HepG2 (cell line): ENCODE data around the gene KLF16. TPM values are rescaled to one million over a fixed set of nuclear protein-coding genes. Genes with fewer than 3 reads are reported as not detected.

ENCODE experiments used
- ATAC-seq: fragments of 200-7000 bp; cut with Tn5 transposase; 3 replicates; pipeline ENCODE4 v1.9.1; 2020; ENCODE audit warnings: mild to moderate bottlenecking, moderate library complexity
- BruUV-seq: library from RNA; stranded (reverse); fragments of 400-500 nt; replicated peaks from 2 replicates; lab custom pipeline; 2021; lab: Mats Ljungman, UMichigan
- CTCF ChIA-PET: fragments of 300-600 bp; formaldehyde crosslinking; extraction: SDS; loops from one replicate; lab custom pipeline; 2021; ENCODE audit warnings: low total read pairs, inconsistent platforms, low intra/inter-chr PET ratio; lab: Yijun Ruan, JAX
- POLR2A ChIA-PET: fragments of 350-600 bp; sonication (Branson Sonifier 250); formaldehyde crosslinking; loops from one replicate; lab custom pipeline; 2020; ENCODE audit warnings: antibody characterized with exemption, inconsistent platforms; lab: Yijun Ruan, JAX
- DNase-seq: peaks from one replicate; pipeline ENCODE4 v3.0.0-alpha.2; 2015; ENCODE audit warnings: low spot score
- FAIRE-seq: peaks from 3 replicates; lab custom pipeline; 2011; peaks lifted over from hg19 to GRCh38; lab: Jason Lieb, UNC
- H2AFZ ChIP-seq: one replicate; pipeline ENCODE4 v1.6.1; 2011; ENCODE audit warnings: low read length, inconsistent platforms
- H3K27ac ChIP-seq: fragments of 300-600 bp; 3 replicates; pipeline ENCODE4 v1.8.0; 2011; ENCODE audit warnings: mixed run types, mild to moderate bottlenecking, mixed read lengths, low read length, inconsistent platforms; ENCODE audit not compliant: insufficient read depth; ENCODE audit errors: extremely low read length
- H3K27me3 ChIP-seq, 2 experiments: fragments of 200-600 bp in 1 of 2; 2 replicates in 1 of 2; 3 replicates in 1 of 2; pipeline versions ENCODE4 v1.6.0 to v1.8.0; 2011; ENCODE audit warnings: low read length in 2 of 2, mild to moderate bottlenecking in 2 of 2, moderate library complexity in 2 of 2, inconsistent platforms in 1 of 2; ENCODE audit not compliant: insufficient read depth in 2 of 2, control insufficient read depth in 1 of 2
- H3K36me3 ChIP-seq, 2 experiments: fragments of 200-600 bp in 1 of 2; replicated peaks in 1 of 2; 2 replicates in 1 of 2; 3 replicates in 1 of 2; pipeline versions ENCODE4 v1.5.1 to v1.8.0; 2011; ENCODE audit warnings: low read length in 2 of 2, inconsistent platforms in 1 of 2; ENCODE audit not compliant: insufficient read depth in 2 of 2, control insufficient read depth in 1 of 2
- H3K4me1 ChIP-seq: 2 replicates; pipeline ENCODE4 v1.5.1; 2012; ENCODE audit warnings: low read length, inconsistent platforms; ENCODE audit not compliant: insufficient read depth
- H3K4me2 ChIP-seq: 2 replicates; pipeline ENCODE4 v1.6.0; 2011; ENCODE audit warnings: low read depth, low read length, inconsistent platforms
- H3K4me3 ChIP-seq, 3 experiments: fragments of 200-600 bp in 1 of 3; sonication (generic), shearing (Covaris generic) in 1 of 3; replicated peaks in 1 of 3; 2 replicates each; pipeline ENCODE4 v1.5.1; 2011 to 2016; ENCODE audit warnings: low read length in 3 of 3, inconsistent platforms in 2 of 3, low read depth in 2 of 3, mild to moderate bottlenecking in 2 of 3, control low read depth in 1 of 3, mixed read lengths in 1 of 3; ENCODE audit not compliant: insufficient read depth in 1 of 3
- H3K79me2 ChIP-seq: one replicate; pipeline ENCODE4 v1.6.1; 2011; ENCODE audit warnings: low read length, inconsistent platforms; ENCODE audit not compliant: insufficient read depth
- H3K9ac ChIP-seq: 2 replicates; pipeline ENCODE4 v1.6.0; 2011; ENCODE audit warnings: mild to moderate bottlenecking, low read depth, low read length, inconsistent platforms; ENCODE audit not compliant: insufficient read depth
- H3K9me3 ChIP-seq: 2 replicates; pipeline ENCODE4 v1.5.1; 2012; ENCODE audit warnings: mild to moderate bottlenecking, low read length
- H4K20me1 ChIP-seq: 2 replicates; pipeline ENCODE4 v1.6.0; 2011; ENCODE audit warnings: inconsistent platforms, mild to moderate bottlenecking, low read length, moderate library complexity; ENCODE audit not compliant: insufficient read depth
- ELF3 ChIP-seq: IDR thresholded peaks from 2 replicates; pipeline ENCODE4 v1.6.1; 2016; ENCODE audit warnings: missing genetic modification reagents, missing compliant biosample characterization
- MED8 ChIP-seq: sonication (generic); formaldehyde crosslinking; IDR thresholded peaks from 2 replicates; pipeline ENCODE4 v1.8.1; 2023; ENCODE audit warnings: mild to moderate bottlenecking, missing genetic modification reagents; ENCODE audit not compliant: insufficient replicate concordance
- MEIS2 ChIP-seq: sonication (generic); formaldehyde crosslinking; IDR thresholded peaks from 2 replicates; pipeline ENCODE4 v1.9.0; 2021; ENCODE audit warnings: mild to moderate bottlenecking, missing genetic modification reagents
- NFKBIZ ChIP-seq: IDR thresholded peaks from 2 replicates; pipeline ENCODE4 v1.6.1; 2018; ENCODE audit warnings: missing genetic modification reagents, missing compliant biosample characterization
- PHB2 ChIP-seq: fragments of 450-650 bp; IDR thresholded peaks from 2 replicates; pipeline ENCODE4 v1.6.1; 2018; ENCODE audit not compliant: partially characterized antibody
- PITX1 ChIP-seq: sonication (generic); formaldehyde crosslinking; IDR thresholded peaks from 2 replicates; pipeline ENCODE4 v1.5.1; 2020; ENCODE audit warnings: mild to moderate bottlenecking, missing genetic modification reagents
- RORA ChIP-seq: sonication (generic); formaldehyde crosslinking; IDR thresholded peaks from 2 replicates; pipeline ENCODE4 v1.5.0; 2020; ENCODE audit warnings: mild to moderate bottlenecking, missing genetic modification reagents, moderate library complexity
- SALL2 ChIP-seq: sonication (generic); formaldehyde crosslinking; IDR thresholded peaks from 2 replicates; pipeline ENCODE4 v1.8.1; 2023; ENCODE audit warnings: mild to moderate bottlenecking, missing genetic modification reagents, inconsistent platforms
- SETDB1 ChIP-seq: sonication (generic); formaldehyde crosslinking; IDR thresholded peaks from 2 replicates; pipeline ENCODE4 v1.5.1; 2020; ENCODE audit warnings: missing genetic modification reagents, mild to moderate bottlenecking, borderline replicate concordance
- SIN3B ChIP-seq: fragments of 150-350 bp; IDR thresholded peaks from 2 replicates; pipeline ENCODE4 v1.6.1; 2014; ENCODE audit warnings: low read length
- ZC3H13 ChIP-seq: sonication (generic); formaldehyde crosslinking; IDR thresholded peaks from 2 replicates; pipeline ENCODE4 v1.8.1; 2023; ENCODE audit warnings: mild to moderate bottlenecking, missing genetic modification reagents, moderate library complexity
- ZNF17 ChIP-seq: sonication (generic); formaldehyde crosslinking; IDR thresholded peaks from 2 replicates; pipeline ENCODE4 v1.5.0; 2020; ENCODE audit warnings: mild to moderate bottlenecking, missing genetic modification reagents
- ZNF20 ChIP-seq: sonication (generic); formaldehyde crosslinking; IDR thresholded peaks from 2 replicates; pipeline ENCODE4 v1.4.0; 2020; ENCODE audit warnings: mild to moderate bottlenecking, moderate library complexity, missing genetic modification reagents
- ZNF234 ChIP-seq: sonication (generic); formaldehyde crosslinking; conservative IDR thresholded peaks from 2 replicates; pipeline ENCODE4 v1.5.1; 2020; ENCODE audit warnings: mild to moderate bottlenecking, missing genetic modification reagents
- ZNF251 ChIP-seq: sonication (generic); formaldehyde crosslinking; IDR thresholded peaks from 2 replicates; pipeline ENCODE4 v1.9.0; 2021; ENCODE audit warnings: mild to moderate bottlenecking, missing genetic modification reagents
- ZNF256 ChIP-seq: sonication (generic); formaldehyde crosslinking; conservative IDR thresholded peaks from 2 replicates; pipeline ENCODE4 v1.4.0; 2020; ENCODE audit warnings: missing genetic modification reagents
- ZNF501 ChIP-seq: sonication (generic); formaldehyde crosslinking; IDR thresholded peaks from 2 replicates; pipeline ENCODE4 v1.5.1; 2020; ENCODE audit warnings: mild to moderate bottlenecking, moderate library complexity, missing genetic modification reagents
- ZNF615 ChIP-seq: sonication (generic); formaldehyde crosslinking; IDR thresholded peaks from 2 replicates; pipeline ENCODE4 v1.5.0; 2020; ENCODE audit warnings: mild to moderate bottlenecking, missing genetic modification reagents, borderline replicate concordance
- ZNF761 ChIP-seq: sonication (generic); formaldehyde crosslinking; conservative IDR thresholded peaks from 2 replicates; pipeline ENCODE4 v1.4.0; 2020; ENCODE audit warnings: mild to moderate bottlenecking, missing genetic modification reagents
- WGBS: methylation state at CpG from one replicate; pipeline ENCODE4 v1.1.6; 2017; ENCODE audit warnings: low lambda C conversion rate; 5-methylcytosine and 5-hydroxymethylcytosine counted together
- in situ Hi-C: cut with HindIII; loops from 2 replicates; pipeline ENCODE4 v1.10.0; 2017; ENCODE audit warnings: low pct_unique_long_range_greater_than_20kb; ENCODE audit not compliant: extremely low pct_ligation_motif_present
- intact Hi-C: fragments of 100-400 bp; cut with micrococcal nuclease; formaldehyde crosslinking; loops from one replicate; pipeline ENCODE4 v1.10.0; 2022; ENCODE audit not compliant: unreplicated experiment
- polyA plus RNA-seq, 8 experiments: library from polyadenylated mRNA; depleted of rRNA in 3 of 8; stranded (reverse) in 7 of 8; unstranded in 1 of 8; fragments of >200 nt; fragmentation: Illumina TruSeq in 4 of 8; extraction: Trizol in 4 of 8; gene quantifications; 2 replicates each; pipeline versions ENCODE4 v1.2.1 to v1.2.3, GENCODE V29; 2011 to 2016; ENCODE audit warnings: low read depth in 4 of 8, missing spikeins in 1 of 8, mixed read lengths in 1 of 8; ENCODE audit not compliant: insufficient read depth in 1 of 8
- total RNA-seq, 5 experiments: library from RNA; depleted of rRNA; stranded (reverse); fragments of >200 nt; fragmentation: Illumina TruSeq; extraction: Trizol; gene quantifications; 2 replicates each; pipeline ENCODE4 v1.2.3, GENCODE V29; 2016; ENCODE audit warnings: low read depth in 1 of 5
- TF ChIP-seq, protein P1 (sequence below): sonication (generic); formaldehyde crosslinking; IDR thresholded peaks from 2 replicates; pipeline ENCODE4 v1.4.0; 2020; ENCODE audit warnings: missing genetic modification reagents, borderline replicate concordance

Gene KLF16
- total and polyA plus RNA-seq, 2 of the 13 experiments (the other 11 are each of a cell fraction or from before 2014, with no cell fraction given), result 3.5 to 6.7 TPM

DNA sequence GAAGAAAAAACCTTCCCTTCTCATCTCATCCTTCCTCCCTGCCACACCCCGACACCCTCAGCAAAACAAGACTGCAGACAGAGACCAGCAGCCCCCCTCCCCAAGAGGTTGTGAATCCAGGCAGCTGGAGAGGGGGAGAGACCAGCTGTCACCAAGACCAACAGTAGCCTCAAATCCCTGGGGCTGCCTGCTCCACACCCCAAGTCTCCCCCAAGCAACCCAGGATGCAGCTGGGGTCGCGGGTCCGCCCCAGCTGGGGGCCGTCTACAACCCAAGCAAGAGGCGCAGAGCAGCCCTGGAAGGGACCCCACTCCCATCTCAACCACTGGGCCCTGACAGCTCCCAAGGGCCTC lies 7.1 kb downstream of the KLF16 start:
- no peak overlapping the region for H3K4me2 ChIP-seq
- no peaks in the 10 kb centered on the region; a peak in 1 of 5 replicates for H3K27me3 ChIP-seq
- peaks cover 52% of the 10 kb centered on the region for H3K4me1 ChIP-seq
- no peak for FAIRE-seq
- ChIA-PET POLR2A (interaction anchor here (1.2 kb wide), 1 partner anchor 366 kb away, joined by 4 read pairs; no protein-coding TSS in a partner anchor), CTCF (no interaction called here)
- no peak for ATAC-seq
- H3K36me3 ChIP-seq, result 0 out of 5 replicates have a peak, but pooled peaks cover 2 to 3% of the 10 kb centered on the region in 2 experiments
- DNase-seq, result no peak
- in situ Hi-C loops (no loop called here), intact Hi-C loops (no loop called here)
- TF ChIP-seq ZNF234 (CRISPR knock-in tag) (no peak), SIN3B (no peak), ELF3 (no peak), MEIS2 (CRISPR knock-in tag) (no peak), NFKBIZ (no peak), ZNF501 (CRISPR knock-in tag) (no peak), ZNF761 (CRISPR knock-in tag) (no peak), MED8 (CRISPR knock-in tag) (no peak), ZNF17 (CRISPR knock-in tag) (no peak), PITX1 (CRISPR knock-in tag) (no peak), ZC3H13 (CRISPR knock-in tag) (no peak), ZNF256 (CRISPR knock-in tag) (no peak), RORA (no peak), SALL2 (CRISPR knock-in tag) (no peak), ZNF251 (CRISPR knock-in tag) (no peak), SETDB1 (CRISPR knock-in tag) (no peak), ZNF20 (CRISPR knock-in tag) (no peak), ZNF615 (CRISPR knock-in tag) (no peak), PHB2 (no peak)
- TF ChIP-seq, protein P1, sequence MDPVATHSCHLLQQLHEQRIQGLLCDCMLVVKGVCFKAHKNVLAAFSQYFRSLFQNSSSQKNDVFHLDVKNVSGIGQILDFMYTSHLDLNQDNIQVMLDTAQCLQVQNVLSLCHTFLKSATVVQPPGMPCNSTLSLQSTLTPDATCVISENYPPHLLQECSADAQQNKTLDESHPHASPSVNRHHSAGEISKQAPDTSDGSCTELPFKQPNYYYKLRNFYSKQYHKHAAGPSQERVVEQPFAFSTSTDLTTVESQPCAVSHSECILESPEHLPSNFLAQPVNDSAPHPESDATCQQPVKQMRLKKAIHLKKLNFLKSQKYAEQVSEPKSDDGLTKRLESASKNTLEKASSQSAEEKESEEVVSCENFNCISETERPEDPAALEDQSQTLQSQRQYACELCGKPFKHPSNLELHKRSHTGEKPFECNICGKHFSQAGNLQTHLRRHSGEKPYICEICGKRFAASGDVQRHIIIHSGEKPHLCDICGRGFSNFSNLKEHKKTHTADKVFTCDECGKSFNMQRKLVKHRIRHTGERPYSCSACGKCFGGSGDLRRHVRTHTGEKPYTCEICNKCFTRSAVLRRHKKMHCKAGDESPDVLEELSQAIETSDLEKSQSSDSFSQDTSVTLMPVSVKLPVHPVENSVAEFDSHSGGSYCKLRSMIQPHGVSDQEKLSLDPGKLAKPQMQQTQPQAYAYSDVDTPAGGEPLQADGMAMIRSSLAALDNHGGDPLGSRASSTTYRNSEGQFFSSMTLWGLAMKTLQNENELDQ (CRISPR knock-in tag), result no peak
- no peak overlapping the region for H3K4me3 ChIP-seq
- no peak overlapping the region for H3K27ac ChIP-seq
- no peaks in the 10 kb centered on the region for H3K9me3 ChIP-seq
- peaks cover 49% of the 10 kb centered on the region for H3K79me2 ChIP-seq
- no peak overlapping the region for H3K9ac ChIP-seq
- H2AFZ ChIP-seq, result no peak overlapping the region
- H4K20me1 ChIP-seq, result peaks cover 55% of the 10 kb centered on the region
- no TSS peak for BruUV-seq
- no CpG with 5 or more reads among the region's 6 CpGs for WGBS
